DND-41 (cell line): ENCODE measurements around the gene EIF6.

Experiments
- CTCF ChIP-seq: IDR thresholded peaks from 2 replicates; pipeline ENCODE4 v1.5.1; 2012; ENCODE audit warnings: borderline replicate concordance, low read length, moderate library complexity, mild to moderate bottlenecking; ENCODE audit not compliant: poor library complexity, severe bottlenecking; ENCODE audit errors: extremely low read depth
- EZH2 ChIP-seq: IDR thresholded peaks from 3 replicates; pipeline ENCODE4 v1.6.1; 2012; ENCODE audit warnings: borderline replicate concordance, low read depth, mild to moderate bottlenecking, moderate library complexity, low read length, inconsistent platforms; ENCODE audit not compliant: severe bottlenecking

GRCh38 chr20:35257175-35257909 is 27.2 kb downstream of the EIF6 start:
- no peak for TF ChIP-seq CTCF
- TF ChIP-seq EZH2: no peak
